K562 (cell line): ENCODE results near the gene KBTBD12. TPM values are rescaled to one million over a fixed set of nuclear protein-coding genes. Genes with fewer than 3 reads are reported as not detected.

Source experiments
- ATAC-seq: fragments of 200-7000 bp; cut with Tn5 transposase; 3 replicates; pipeline ENCODE4 v1.9.1; 2020; ENCODE audit warnings: moderate library complexity
- BruUV-seq: library from RNA; stranded (reverse); fragments of 400-500 nt; replicated peaks from 2 replicates; lab custom pipeline; 2021; lab: Mats Ljungman, UMichigan
- CTCF ChIA-PET: fragments of 300-600 bp; formaldehyde crosslinking; extraction: SDS; loops from one replicate; lab custom pipeline; 2021; ENCODE audit warnings: low intra/inter-chr PET ratio; lab: Yijun Ruan, JAX
- POLR2A ChIA-PET: fragments of 300-600, 350-650 bp; sonication (Branson Sonifier 250); formaldehyde crosslinking; extraction: SDS; loops from one replicate; lab custom pipeline; 2021; ENCODE audit warnings: antibody characterized with exemption, inconsistent platforms; lab: Yijun Ruan, JAX
- DNase-seq, 4 experiments: peaks; one replicate each; pipeline versions ENCODE4 v3.0.0 to v3.0.0-alpha.2; 2011 to 2018; ENCODE audit warnings: low spot score in 3 of 4, mixed read lengths in 3 of 4; ENCODE audit errors: extremely low read depth in 1 of 4
- FAIRE-seq: peaks from 2 replicates; lab custom pipeline; 2011; peaks lifted over from hg19 to GRCh38; lab: Jason Lieb, UNC
- H2AFZ ChIP-seq: 2 replicates; pipeline ENCODE4 v1.6.0; 2011; ENCODE audit warnings: low read depth, low read length, control low read depth, inconsistent platforms
- H3K27ac ChIP-seq: fragments of 200-600 bp; 3 replicates; pipeline ENCODE4 v1.8.0; 2011; ENCODE audit warnings: low read depth, mild to moderate bottlenecking, control low read depth, inconsistent platforms, low read length, moderate library complexity, mixed read lengths; ENCODE audit errors: extremely low read depth
- H3K27me3 ChIP-seq, 2 experiments: fragments of 300-600 bp in 1 of 2; 2 replicates in 1 of 2; 3 replicates in 1 of 2; pipeline versions ENCODE4 v1.6.0 to v1.8.0; 2011; ENCODE audit warnings: inconsistent platforms in 2 of 2, low read length in 2 of 2, mild to moderate bottlenecking in 1 of 2, mixed read lengths in 1 of 2, moderate library complexity in 1 of 2; ENCODE audit not compliant: control insufficient read depth in 2 of 2, insufficient read depth in 2 of 2
- H3K36me3 ChIP-seq: fragments of 300-600 bp; 3 replicates; pipeline ENCODE4 v1.8.0; 2011; ENCODE audit warnings: mild to moderate bottlenecking, low read length, inconsistent platforms; ENCODE audit not compliant: control insufficient read depth, insufficient read depth
- H3K4me1 ChIP-seq, 2 experiments: fragments of 200-600 bp in 1 of 2; replicated peaks in 1 of 2; 2 replicates in 1 of 2; 3 replicates in 1 of 2; pipeline versions ENCODE4 v1.5.1 to v1.8.0; 2011; ENCODE audit warnings: inconsistent platforms in 2 of 2, low read length in 2 of 2, mild to moderate bottlenecking in 1 of 2, mixed read lengths in 1 of 2, moderate library complexity in 1 of 2; ENCODE audit not compliant: control insufficient read depth in 2 of 2, insufficient read depth in 2 of 2
- H3K4me2 ChIP-seq: 2 replicates; pipeline ENCODE4 v1.6.1; 2011; ENCODE audit warnings: low read length, control low read depth, inconsistent platforms, mixed read lengths; ENCODE audit not compliant: insufficient read depth
- H3K4me3 ChIP-seq: fragments of 200-600 bp; sonication (generic), shearing (Covaris generic); 2 replicates; pipeline ENCODE4 v1.5.1; 2016; ENCODE audit warnings: control low read depth, inconsistent platforms
- H3K79me2 ChIP-seq: fragments of 200-600 bp; 3 replicates; pipeline ENCODE4 v1.8.0; 2011; ENCODE audit warnings: low read length, inconsistent platforms; ENCODE audit not compliant: control insufficient read depth, insufficient read depth
- H3K9ac ChIP-seq, 2 experiments: 2 replicates each; pipeline versions ENCODE4 v1.6.0 to v1.6.1; 2011; ENCODE audit warnings: low read depth in 2 of 2, low read length in 2 of 2, control low read depth in 1 of 2, inconsistent platforms in 1 of 2, mild to moderate bottlenecking in 1 of 2, mixed read lengths in 1 of 2; ENCODE audit not compliant: insufficient read depth in 1 of 2
- H3K9me1 ChIP-seq: one replicate; pipeline ENCODE4 v1.6.0; 2011; ENCODE audit warnings: inconsistent platforms, mild to moderate bottlenecking, low read length, moderate library complexity; ENCODE audit not compliant: control insufficient read depth, insufficient read depth
- H3K9me3 ChIP-seq: replicated peaks from 2 replicates; pipeline ENCODE4 v1.5.1; 2011; ENCODE audit warnings: low read depth, low read length, inconsistent platforms; ENCODE audit not compliant: control insufficient read depth, insufficient read depth
- H4K20me1 ChIP-seq: replicated peaks from 2 replicates; pipeline ENCODE4 v1.6.1; 2011; ENCODE audit warnings: low read length, inconsistent platforms, mixed read lengths; ENCODE audit not compliant: control insufficient read depth, insufficient read depth
- PKNOX1 ChIP-seq: fragments of 450-650 bp; IDR thresholded peaks from 2 replicates; pipeline ENCODE4 v1.6.1; 2016
- ZBTB40 ChIP-seq, 2 experiments: fragments of 450-650 bp in 1 of 2; sonication (generic) in 1 of 2; formaldehyde crosslinking in 1 of 2; IDR thresholded peaks; 2 replicates each; pipeline versions ENCODE4 v1.7.1 to v1.9.0; 2016 to 2022; ENCODE audit warnings: inconsistent platforms in 1 of 2, mild to moderate bottlenecking in 1 of 2, missing genetic modification reagents in 1 of 2
- ZNF184 ChIP-seq: sonication (generic); formaldehyde crosslinking; IDR thresholded peaks from 2 replicates; pipeline ENCODE4 v1.5.0; 2020; ENCODE audit warnings: missing genetic modification reagents
- in situ Hi-C: fragments of 300-500 bp; cut with MboI; formaldehyde crosslinking; loops from 4 replicates; pipeline ENCODE4 v1.15.0; 2018; ENCODE audit warnings: inconsistent platforms, mixed read lengths
- intact Hi-C: fragments of 100-400 bp; cut with micrococcal nuclease; formaldehyde crosslinking; loops from 2 replicates; pipeline ENCODE4 v1.14.2; 2022
- polyA plus RNA-seq, 8 experiments: library from polyadenylated mRNA; depleted of rRNA in 4 of 8; stranded (reverse) in 5 of 8; unstranded in 3 of 8; fragments of >200 nt; fragmentation: Nextera tagmentation in 2 of 8; fragmentation: Illumina TruSeq in 1 of 8; extraction: Ambion mirVana in 2 of 8; extraction: Trizol in 1 of 8; gene quantifications; 2 replicates each; pipeline versions ENCODE4 v1.2.1 to v1.2.3, GENCODE V29; 2011 to 2014; ENCODE audit warnings: inconsistent platforms in 1 of 8, missing spikeins in 1 of 8
- total RNA-seq, 7 experiments: library from RNA; depleted of rRNA in 6 of 7; stranded (reverse); fragments of >200 nt in 6 of 7; fragmentation: Illumina TruSeq in 2 of 7; extraction: Trizol in 2 of 7; gene quantifications; 2 replicates each; pipeline versions ENCODE4 v1.2.1 to v1.2.3, GENCODE V29; 2011 to 2021; ENCODE audit warnings: low replicate concordance in 1 of 7

KBTBD12 gene
- total and polyA plus RNA-seq, 9 of the 15 experiments (the other 6 are each of a cell fraction or from before 2014, with no cell fraction given): not detected

GRCh38 chr3:127955728-127956127 is 40.7 kb downstream of the KBTBD12 start:
- no TSS peak for BruUV-seq
- ChIA-PET CTCF (no interaction called here), POLR2A (interaction anchor here (0.6 kb wide), 1 partner anchor 272 kb away, joined by 3 read pairs; no protein-coding TSS in a partner anchor)
- Histone ChIP-seq H3K4me2 (no peak overlapping the region), H3K36me3 (no peaks in the 10 kb centered on the region), H3K4me3 (no peak overlapping the region), H3K9me1 (no peaks in the 10 kb centered on the region), H3K9me3 (no peaks in the 10 kb centered on the region), H3K9ac (no peak overlapping the region), H3K27me3 (peaks cover 0 to 7% of the 10 kb centered on the region in 2 experiments; a peak in 3 of 5 replicates), H2AFZ (no peak overlapping the region), H3K27ac (no peak overlapping the region), H3K4me1 (no peaks in the 10 kb centered on the region), H3K79me2 (no peaks in the 10 kb centered on the region), H4K20me1 (no peaks in the 10 kb centered on the region)
- ATAC-seq (no peak), FAIRE-seq (no peak), DNase-seq (no peak)
- in situ Hi-C loops (no loop called here), intact Hi-C loops (no loop called here)
- TF ChIP-seq ZBTB40 (IDR thresholded peaks at IDR 0.05) (peak; percentile 54; the same call in 1 of the 2 replicates), ZBTB40 (CRISPR knock-in tag; IDR thresholded peaks at IDR 0.05) (no peak), ZNF184 (CRISPR knock-in tag) (no peak), PKNOX1 (0 out of 2 replicates have a peak, but pooled peaks have one; percentile 20)
